Esophagus muscularis mucosa (tissue), 4 donors: ENCODE data around the gene TM4SF18. TPM values are rescaled to one million over a fixed set of nuclear protein-coding genes. Genes with fewer than 3 reads are reported as not detected.

ENCODE experiments used
- DNase-seq: peaks from one replicate; pipeline ENCODE4 v3.0.0-alpha.2; 2017; ENCODE audit errors: extremely low spot score
- H3K27ac ChIP-seq, 4 donors: fragments of 200-600 bp; sonication (generic); replicated peaks in 1 of 4; 1 replicate in 3 of 4; 2 replicates in 1 of 4; pipeline ENCODE4 v1.5.1; 2016 to 2019; ENCODE audit warnings: mild to moderate bottlenecking in 1 of 4
- H3K27me3 ChIP-seq, 4 donors: fragments of 200-600 bp; sonication (generic); one replicate each; pipeline versions ENCODE4 v1.5.1 to v1.6.0; 2016 to 2019
- H3K36me3 ChIP-seq, 4 donors: fragments of 200-600 bp; sonication (generic); one replicate each; pipeline ENCODE4 v1.5.1; 2016 to 2019
- H3K4me1 ChIP-seq, 4 donors: fragments of 200-600 bp; sonication (generic); one replicate each; pipeline ENCODE4 v1.5.1; 2016 to 2019
- H3K4me3 ChIP-seq, 4 donors: fragments of 200-600 bp; sonication (generic); 1 replicate in 2 of 4; 2 replicates in 2 of 4; pipeline ENCODE4 v1.5.1; 2016 to 2019; ENCODE audit warnings: mild to moderate bottlenecking in 4 of 4, moderate library complexity in 1 of 4
- H3K9me3 ChIP-seq, 4 donors: fragments of 200-600 bp; sonication (generic); 1 replicate in 3 of 4; 2 replicates in 1 of 4; pipeline ENCODE4 v1.5.1; 2016 to 2019
- EP300 ChIP-seq: sonication (generic); formaldehyde crosslinking; IDR thresholded peaks from one replicate; pipeline ENCODE4 v1.6.1; 2017; ENCODE audit warnings: antibody characterized with exemption
- POLR2A ChIP-seq: fragments of 450-650 bp; IDR thresholded peaks from one replicate; pipeline ENCODE4 v1.6.1; 2017; ENCODE audit warnings: antibody characterized with exemption, moderate library complexity, mild to moderate bottlenecking, low read depth
- POLR2AphosphoS5 ChIP-seq, 2 donors: sonication (generic); formaldehyde crosslinking; IDR thresholded peaks; one replicate each; pipeline ENCODE4 v1.6.1; 2017; ENCODE audit warnings: antibody characterized with exemption in 2 of 2
- WGBS: methylation state at CpG from one replicate; pipeline ENCODE4 v1.1.5; 2018; 5-methylcytosine and 5-hydroxymethylcytosine counted together
- intact Hi-C: fragments of 100-400 bp; cut with DNase I; formaldehyde crosslinking; loops from one replicate; pipeline ENCODE4 v1.15.1; 2023
- total RNA-seq, 4 donors: library from RNA; depleted of rRNA; stranded (reverse); fragments of >200 nt; gene quantifications; one replicate each; pipeline versions ENCODE4 v1.1.0 to v1.2.1, GENCODE V29; 2016
- TF ChIP-seq, protein P1 (sequence below), 3 experiments: fragments of 200-600 bp in 2 of 3; fragments of 450-650 bp in 1 of 3; sonication (generic) in 2 of 3; IDR thresholded peaks; one replicate each; pipeline ENCODE4 v1.5.1; 2017 to 2019; ENCODE audit warnings: antibody characterized with exemption in 3 of 3, mild to moderate bottlenecking in 2 of 3, moderate library complexity in 1 of 3

The TM4SF18 gene
- total RNA-seq, 4 donors from 2014 or later = 0.83 to 10.6 (median 6.5) TPM

DNA sequence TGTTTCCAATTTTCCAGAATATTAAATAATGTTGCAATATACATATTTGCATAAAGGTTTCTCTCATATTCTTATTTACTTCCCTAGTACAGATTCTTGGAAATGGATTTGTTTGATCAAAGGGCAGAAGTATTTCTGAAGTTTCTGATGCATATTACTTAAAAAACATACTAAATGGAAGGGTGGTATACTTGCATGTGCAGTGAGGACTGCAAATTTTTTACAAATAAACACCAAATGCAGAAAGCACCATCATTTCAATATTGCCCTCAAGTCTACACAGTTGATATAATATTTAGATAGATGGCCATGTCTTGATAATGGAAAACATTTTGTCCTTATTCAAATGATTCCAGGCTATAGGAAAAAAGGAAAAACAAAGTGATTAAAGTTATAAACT lies 12.3 kb downstream of the TM4SF18 start:
- Histone ChIP-seq H3K27me3 (no peaks in the 10 kb centered on the region), H3K27ac (no peak overlapping the region), H3K36me3 (peaks cover 0 to 3% (median 0%) of the 10 kb centered on the region in 4 donors), H3K9me3 (no peaks in the 10 kb centered on the region), H3K4me3 (no peak overlapping the region), H3K4me1 (no peaks in the 10 kb centered on the region)
- TF ChIP-seq EP300 (no peak), POLR2AphosphoS5 (IDR thresholded peaks at IDR 0.05) (no peak), POLR2A (no peak)
- TF ChIP-seq, protein P1, sequence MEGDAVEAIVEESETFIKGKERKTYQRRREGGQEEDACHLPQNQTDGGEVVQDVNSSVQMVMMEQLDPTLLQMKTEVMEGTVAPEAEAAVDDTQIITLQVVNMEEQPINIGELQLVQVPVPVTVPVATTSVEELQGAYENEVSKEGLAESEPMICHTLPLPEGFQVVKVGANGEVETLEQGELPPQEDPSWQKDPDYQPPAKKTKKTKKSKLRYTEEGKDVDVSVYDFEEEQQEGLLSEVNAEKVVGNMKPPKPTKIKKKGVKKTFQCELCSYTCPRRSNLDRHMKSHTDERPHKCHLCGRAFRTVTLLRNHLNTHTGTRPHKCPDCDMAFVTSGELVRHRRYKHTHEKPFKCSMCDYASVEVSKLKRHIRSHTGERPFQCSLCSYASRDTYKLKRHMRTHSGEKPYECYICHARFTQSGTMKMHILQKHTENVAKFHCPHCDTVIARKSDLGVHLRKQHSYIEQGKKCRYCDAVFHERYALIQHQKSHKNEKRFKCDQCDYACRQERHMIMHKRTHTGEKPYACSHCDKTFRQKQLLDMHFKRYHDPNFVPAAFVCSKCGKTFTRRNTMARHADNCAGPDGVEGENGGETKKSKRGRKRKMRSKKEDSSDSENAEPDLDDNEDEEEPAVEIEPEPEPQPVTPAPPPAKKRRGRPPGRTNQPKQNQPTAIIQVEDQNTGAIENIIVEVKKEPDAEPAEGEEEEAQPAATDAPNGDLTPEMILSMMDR (IDR thresholded peaks at IDR 0.05) = no peak
- no peak for DNase-seq
- intact Hi-C loops = no loop called here

DNA sequence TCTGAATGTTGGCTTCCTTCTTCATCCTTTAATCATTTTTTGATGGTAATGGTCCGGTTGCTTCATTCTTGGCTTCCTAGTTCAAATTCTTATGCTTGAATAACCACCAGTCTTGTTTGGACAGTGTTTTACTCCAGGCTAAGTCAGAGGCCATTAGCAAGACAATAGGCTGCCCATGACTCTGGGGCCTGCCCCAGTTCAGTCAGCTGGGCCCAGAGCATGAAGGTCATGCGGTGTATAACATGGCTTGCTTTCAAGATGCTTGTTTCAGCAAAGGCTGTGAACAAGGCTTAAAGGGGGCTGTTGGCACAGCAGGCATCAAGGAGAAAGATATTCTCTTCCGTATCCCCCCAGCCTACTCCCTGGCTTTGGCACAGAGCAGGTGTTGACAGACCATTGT lies 13.7 kb downstream of the TM4SF18 start:
- TF ChIP-seq POLR2AphosphoS5 (IDR thresholded peaks at IDR 0.05) (no peak), POLR2A (no peak), EP300 (no peak)
- TF ChIP-seq, protein P1 (IDR thresholded peaks at IDR 0.05) = no peak
- no peak for DNase-seq
- H3K27me3 ChIP-seq = no peaks in the 10 kb centered on the region
- no peak overlapping the region for H3K27ac ChIP-seq
- intact Hi-C loops = no loop called here
- WGBS = 77% methylated on average over 1 of the region's 3 CpGs
- peaks cover 0 to 6% (median 0%) of the 10 kb centered on the region in 4 donors for H3K4me1 ChIP-seq
- no peak overlapping the region for H3K4me3 ChIP-seq
- H3K9me3 ChIP-seq = no peaks in the 10 kb centered on the region
- peaks cover 0 to 3% (median 0%) of the 10 kb centered on the region in 4 donors for H3K36me3 ChIP-seq

DNA sequence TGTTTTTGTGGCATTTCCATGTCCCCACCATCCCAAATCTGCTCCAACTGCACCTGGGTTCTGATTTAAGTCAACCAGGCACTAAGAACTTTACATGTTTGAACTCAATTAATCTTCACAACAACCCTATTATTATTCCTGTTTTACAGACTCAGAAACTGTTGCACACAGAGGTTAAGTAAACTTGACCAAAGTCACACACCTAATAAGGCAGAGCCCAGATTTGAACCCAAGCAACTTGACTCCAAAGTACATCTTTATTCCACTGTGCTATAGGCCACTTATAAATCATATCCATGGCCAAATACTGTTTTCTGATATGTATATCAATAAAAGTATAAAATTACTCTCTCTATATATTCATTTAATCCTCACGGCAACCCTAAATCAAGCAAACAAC lies 16.4 kb downstream of the TM4SF18 start:
- WGBS = 97% methylated on average over 1 of the region's 1 CpG
- no peaks in the 10 kb centered on the region for H3K9me3 ChIP-seq
- no peak for DNase-seq
- H3K27me3 ChIP-seq = no peaks in the 10 kb centered on the region
- no peak overlapping the region for H3K4me3 ChIP-seq
- H3K36me3 ChIP-seq = peaks cover 0 to 2% (median 0%) of the 10 kb centered on the region in 4 donors
- H3K4me1 ChIP-seq = peaks cover 0 to 6% (median 0%) of the 10 kb centered on the region in 4 donors
- H3K27ac ChIP-seq = no peak overlapping the region
- intact Hi-C loops = no loop called here
- TF ChIP-seq, protein P1 (IDR thresholded peaks at IDR 0.05) = no peak
- TF ChIP-seq POLR2A (no peak), POLR2AphosphoS5 (IDR thresholded peaks at IDR 0.05) (no peak), EP300 (no peak)

DNA sequence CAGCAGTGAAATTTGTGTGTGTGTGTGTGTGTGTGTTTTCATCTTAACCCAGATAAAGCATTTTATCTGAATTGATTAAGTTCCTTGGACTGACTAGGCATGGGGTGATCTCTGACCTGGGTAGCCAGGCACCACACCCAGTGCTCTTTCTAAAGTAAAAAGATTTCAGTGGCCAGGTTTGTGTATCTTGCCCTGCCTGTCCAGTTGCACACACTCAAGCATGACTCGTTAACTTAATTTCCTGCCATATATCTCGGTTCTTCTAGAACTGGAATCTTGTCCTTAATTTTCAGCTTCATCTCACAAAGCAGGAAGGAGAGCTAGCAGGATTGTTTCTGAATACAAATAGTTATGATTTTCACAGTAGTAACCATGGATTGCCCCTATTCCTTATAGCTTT lies 17.0 kb downstream of the TM4SF18 start:
- TF ChIP-seq, protein P1 (IDR thresholded peaks at IDR 0.05) = no peak
- TF ChIP-seq POLR2AphosphoS5 (IDR thresholded peaks at IDR 0.05) (no peak), EP300 (no peak), POLR2A (no peak)
- DNase-seq = no peak
- H3K27me3 ChIP-seq = no peaks in the 10 kb centered on the region
- no peaks in the 10 kb centered on the region for H3K9me3 ChIP-seq
- intact Hi-C loops = no loop called here
- H3K4me3 ChIP-seq = no peak overlapping the region
- 92% methylated on average over 2 of the region's 2 CpGs for WGBS
- H3K4me1 ChIP-seq = peaks cover 0 to 6% (median 0%) of the 10 kb centered on the region in 4 donors
- no peak overlapping the region for H3K27ac ChIP-seq
- H3K36me3 ChIP-seq = no peaks in the 10 kb centered on the region

DNA sequence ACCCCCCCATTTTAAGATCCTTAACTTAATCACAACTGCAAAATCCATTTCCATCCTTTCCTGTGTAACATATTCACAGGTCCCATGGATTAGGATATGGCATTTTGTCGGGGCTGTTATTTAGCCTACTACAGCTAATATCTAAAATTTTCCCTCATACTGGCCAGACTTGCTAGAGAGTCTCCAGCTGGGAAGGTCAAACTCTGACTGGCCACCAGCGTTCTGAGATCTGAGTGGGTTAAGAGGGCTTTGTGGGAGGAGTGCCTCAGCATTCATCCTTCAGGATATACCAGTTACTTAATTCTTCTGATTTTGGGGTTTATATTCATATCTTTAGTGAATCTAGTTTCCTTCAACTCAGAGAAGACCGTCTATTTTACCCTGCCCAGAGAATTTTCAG lies 17.7 kb downstream of the TM4SF18 start:
- DNase-seq = no peak
- no peak overlapping the region for H3K4me3 ChIP-seq
- 75% methylated on average over 3 of the region's 3 CpGs for WGBS
- TF ChIP-seq POLR2AphosphoS5 (IDR thresholded peaks at IDR 0.05) (no peak), POLR2A (no peak), EP300 (no peak)
- TF ChIP-seq, protein P1 (IDR thresholded peaks at IDR 0.05) = no peak
- H3K27ac ChIP-seq = no peak overlapping the region
- intact Hi-C loops = no loop called here
- H3K9me3 ChIP-seq = no peaks in the 10 kb centered on the region
- peaks cover 0 to 6% (median 0%) of the 10 kb centered on the region in 4 donors for H3K4me1 ChIP-seq
- no peaks in the 10 kb centered on the region for H3K36me3 ChIP-seq
- H3K27me3 ChIP-seq = no peaks in the 10 kb centered on the region
